IPS-18a (cell line): Measurements from ENCODE around the gene ZDHHC16.
"Not testable (repeated sequence)": the region's sequence is repeated elsewhere in the genome, so short reads cannot be mapped to it uniquely, and the experiment has no call there.

Experiments used
- H3K27ac ChIP-seq: one replicate; pipeline ENCODE4 v1.5.1; 2013; ENCODE audit warnings: low read length
- H3K27me3 ChIP-seq: one replicate; pipeline ENCODE4 v1.6.1; 2013; ENCODE audit warnings: mild to moderate bottlenecking, low read length; ENCODE audit not compliant: control insufficient read depth, insufficient read depth
- H3K36me3 ChIP-seq: one replicate; pipeline ENCODE4 v1.6.1; 2013; ENCODE audit warnings: low read depth, low read length; ENCODE audit not compliant: control insufficient read depth
- H3K4me1 ChIP-seq: one replicate; pipeline ENCODE4 v1.6.1; 2013; ENCODE audit warnings: low read depth, low read length; ENCODE audit not compliant: control insufficient read depth
- H3K4me3 ChIP-seq: one replicate; pipeline ENCODE4 v1.5.1; 2013; ENCODE audit warnings: low read length
- H3K9ac ChIP-seq: one replicate; pipeline ENCODE4 v1.6.1; 2013; ENCODE audit warnings: mild to moderate bottlenecking, low read length, moderate library complexity
- H3K9me3 ChIP-seq: one replicate; pipeline ENCODE4 v1.6.1; 2013; ENCODE audit warnings: low read depth, low read length; ENCODE audit not compliant: control insufficient read depth

ZDHHC16 gene

GRCh38 chr10:97411406-97411805 lies 34.6 kb upstream of the ZDHHC16 start:
- H3K27me3 ChIP-seq, result no peaks in the 10 kb centered on the region

GRCh38 chr10:97412891-97413304 lies 33.1 kb upstream of the ZDHHC16 start:
- H3K27ac ChIP-seq, result no peak overlapping the region
- H3K27me3 ChIP-seq, result no peaks in the 10 kb centered on the region
- no peak overlapping the region for H3K9ac ChIP-seq
- H3K4me3 ChIP-seq, result no peak overlapping the region
- no peaks in the 10 kb centered on the region for H3K9me3 ChIP-seq
- H3K36me3 ChIP-seq, result no peaks in the 10 kb centered on the region
- H3K4me1 ChIP-seq, result peaks cover 7% of the 10 kb centered on the region

More at GRCh38 chr10:97411406-97411805, 34.6 kb upstream of the ZDHHC16 start:
- Histone ChIP-seq H3K27ac (no peak overlapping the region), H3K9ac (no peak overlapping the region), H3K4me3 (no peak overlapping the region), H3K9me3 (no peaks in the 10 kb centered on the region), H3K4me1 (peaks cover 7% of the 10 kb centered on the region), H3K36me3 (no peaks in the 10 kb centered on the region)

- Histone ChIP-seq H3K9ac (no peak overlapping the region), H3K4me3 (no peak overlapping the region)
Observed at GRCh38 chr10:97416565-97416964, 29.4 kb upstream of the ZDHHC16 start.

DNA sequence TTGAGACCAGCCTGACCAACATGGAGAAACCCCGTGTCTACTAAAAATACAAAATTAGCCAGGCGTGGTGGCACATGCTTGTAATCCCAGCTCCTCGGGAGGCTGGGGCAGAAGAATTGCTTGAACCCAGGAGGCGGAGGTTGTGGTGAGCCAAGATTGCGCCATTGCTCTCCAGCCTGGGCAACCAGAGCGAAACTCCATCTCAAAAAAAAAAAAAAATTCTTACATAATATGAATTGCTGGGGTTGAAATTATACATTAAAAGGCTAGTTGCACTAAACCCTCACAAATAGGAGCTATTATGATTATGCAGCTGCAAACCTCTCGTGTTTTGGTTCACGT lies 22.2 kb upstream of the ZDHHC16 start:
- not testable (repeated sequence) for H3K9ac ChIP-seq, H3K4me1 ChIP-seq

More at GRCh38 chr10:97416565-97416964, 29.4 kb upstream of the ZDHHC16 start:
- peaks cover 7% of the 10 kb centered on the region for H3K4me1 ChIP-seq
- no peaks in the 10 kb centered on the region for H3K9me3 ChIP-seq
- H3K36me3 ChIP-seq, result no peaks in the 10 kb centered on the region
- no peaks in the 10 kb centered on the region for H3K27me3 ChIP-seq
- H3K27ac ChIP-seq, result no peak overlapping the region

GRCh38 chr10:97425964-97426775 lies 19.8 kb upstream of the ZDHHC16 start, which contains the start of gene PGAM1:
TSS of gene PGAM1 (plus strand) at chr10:97426191. CDS start at chr10:97426308, 117 bp downstream.
- Histone ChIP-seq H3K27me3 (no peaks in the 10 kb centered on the region), H3K9ac (peak within 1 kb of the TSS; percentile 92), H3K27ac (peak within 1 kb of the TSS; percentile 89), H3K36me3 (peaks cover 27% of the 10 kb centered on the region), H3K4me3 (peak within 1 kb of the TSS; percentile 95), H3K9me3 (no peaks in the 10 kb centered on the region), H3K4me1 (peaks cover 8% of the 10 kb centered on the region)

More for the DNA sequence above, 22.2 kb upstream of the ZDHHC16 start:
- H3K27ac ChIP-seq, H3K36me3 ChIP-seq, H3K4me3 ChIP-seq, H3K9me3 ChIP-seq, H3K27me3 ChIP-seq: not testable (repeated sequence)

- peaks cover 8% of the 10 kb centered on the region for H3K4me1 ChIP-seq
Observed at GRCh38 chr10:97426776-97427570, 19.0 kb upstream of the ZDHHC16 start.

GRCh38 chr10:97427571-97428179 lies 18.3 kb upstream of the ZDHHC16 start:
- Histone ChIP-seq H3K4me1 (peaks cover 8% of the 10 kb centered on the region), H3K27me3 (no peaks in the 10 kb centered on the region), H3K27ac (peak overlapping the region; percentile 65), H3K36me3 (peaks cover 39% of the 10 kb centered on the region), H3K9me3 (no peaks in the 10 kb centered on the region), H3K9ac (peak overlapping the region; percentile 92), H3K4me3 (peak overlapping the region; percentile 95)

More at GRCh38 chr10:97426776-97427570, 19.0 kb upstream of the ZDHHC16 start:
- Histone ChIP-seq H3K4me3 (peak overlapping the region; percentile 95), H3K9me3 (no peaks in the 10 kb centered on the region), H3K27ac (peak overlapping the region; percentile 89), H3K36me3 (peaks cover 35% of the 10 kb centered on the region), H3K9ac (peak overlapping the region; percentile 92), H3K27me3 (no peaks in the 10 kb centered on the region)

GRCh38 chr10:97428572-97428981 lies 17.4 kb upstream of the ZDHHC16 start:
- Histone ChIP-seq H3K27ac (peak overlapping the region; percentile 65), H3K27me3 (no peaks in the 10 kb centered on the region), H3K9me3 (no peaks in the 10 kb centered on the region), H3K36me3 (peaks cover 44% of the 10 kb centered on the region), H3K4me1 (peaks cover 8% of the 10 kb centered on the region), H3K9ac (peak overlapping the region; percentile 92), H3K4me3 (peak overlapping the region; percentile 95)

DNA sequence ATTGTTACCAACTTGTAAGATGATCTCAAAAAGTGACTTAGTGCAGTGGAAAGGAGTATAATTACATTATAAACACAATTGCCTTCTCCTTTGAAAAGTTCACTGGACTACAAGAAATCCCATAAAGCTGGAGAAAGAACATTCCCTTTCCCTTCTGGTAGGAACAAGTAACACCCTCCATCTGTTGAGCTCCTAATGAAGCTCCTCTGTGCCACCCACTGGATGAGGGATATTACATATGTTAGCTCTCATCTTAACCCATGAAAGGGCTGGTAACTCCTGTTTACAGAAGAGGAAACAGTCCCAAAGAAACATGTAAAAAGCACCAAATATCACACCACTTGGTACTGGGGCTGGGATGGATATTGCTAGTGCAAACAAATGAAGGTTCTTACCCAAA lies 11.9 kb upstream of the ZDHHC16 start:
- H3K4me1 ChIP-seq, result no peaks in the 10 kb centered on the region
- H3K9ac ChIP-seq, result no peak overlapping the region
- H3K4me3 ChIP-seq, result no peak overlapping the region
- H3K9me3 ChIP-seq, result no peaks in the 10 kb centered on the region
- H3K27ac ChIP-seq, result no peak overlapping the region
- H3K27me3 ChIP-seq, result no peaks in the 10 kb centered on the region
- peaks cover 86% of the 10 kb centered on the region for H3K36me3 ChIP-seq

- H3K4me1 ChIP-seq, result no peaks in the 10 kb centered on the region
- H3K9ac ChIP-seq, result no peak overlapping the region
- H3K4me3 ChIP-seq, result no peak overlapping the region
- no peaks in the 10 kb centered on the region for H3K27me3 ChIP-seq
- no peaks in the 10 kb centered on the region for H3K9me3 ChIP-seq
- H3K36me3 ChIP-seq, result peaks cover 87% of the 10 kb centered on the region
- H3K27ac ChIP-seq, result no peak overlapping the region
Observed at GRCh38 chr10:97434557-97434956, 11.4 kb upstream of the ZDHHC16 start.

DNA sequence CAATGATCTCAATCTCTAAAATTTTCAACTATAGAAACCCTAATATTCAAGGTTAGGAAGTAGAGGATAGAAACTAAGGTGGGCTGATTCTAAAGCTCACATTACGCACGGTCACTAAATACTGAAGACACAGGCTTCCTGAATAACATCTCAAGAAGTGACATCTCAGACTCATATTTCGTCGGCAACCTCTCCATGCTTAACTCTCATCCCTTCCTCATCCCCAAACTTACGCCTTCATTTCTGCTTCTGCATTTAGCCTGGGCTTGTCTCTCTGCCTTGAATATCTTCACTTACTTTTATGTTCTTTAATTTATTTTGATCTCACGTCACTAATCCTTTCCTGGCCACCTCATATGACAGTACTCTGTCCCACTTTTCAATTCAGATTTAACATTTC lies 10.8 kb upstream of the ZDHHC16 start:
- Histone ChIP-seq H3K4me1 (no peaks in the 10 kb centered on the region), H3K27ac (no peak overlapping the region), H3K9me3 (no peaks in the 10 kb centered on the region), H3K4me3 (no peak overlapping the region), H3K27me3 (no peaks in the 10 kb centered on the region), H3K9ac (no peak overlapping the region), H3K36me3 (peaks cover 83% of the 10 kb centered on the region)
